Sigmoid colon (tissue), 4 donors: ENCODE data around the gene SLC4A11.

Experiments
- CTCF ChIP-seq, 4 experiments: fragments of 450-650 bp in 3 of 4; fragments of 200-600 bp in 1 of 4; IDR thresholded peaks; one replicate each; pipeline ENCODE4 v1.5.1; 2016 to 2019; ENCODE audit warnings: antibody characterized with exemption in 4 of 4, mild to moderate bottlenecking in 3 of 4, moderate library complexity in 2 of 4
- EP300 ChIP-seq, 4 donors: sonication (generic); formaldehyde crosslinking; IDR thresholded peaks; one replicate each; pipeline ENCODE4 v1.6.1; 2017; ENCODE audit warnings: antibody characterized with exemption in 4 of 4
- POLR2A ChIP-seq, 2 donors: fragments of 450-650 bp; IDR thresholded peaks; one replicate each; pipeline ENCODE4 v1.6.1; 2016; ENCODE audit warnings: antibody characterized with exemption in 2 of 2, mild to moderate bottlenecking in 2 of 2, moderate library complexity in 2 of 2

- TF ChIP-seq CTCF (IDR thresholded peaks at IDR 0.05) (no peak), POLR2A (IDR thresholded peaks at IDR 0.05) (no peak), EP300 (IDR thresholded peaks at IDR 0.05) (no peak)
These were observed 19.4 kb upstream of the SLC4A11 start for GRCh38 chr20:3258429-3258828.
